IMR-90 (cell line): ENCODE measurements around the gene C3orf85. TPM values are rescaled to one million over a fixed set of nuclear protein-coding genes. Genes with fewer than 3 reads are reported as not detected.

Source experiments
- ATAC-seq: fragments of 200-7000 bp; cut with Tn5 transposase; 2 replicates; pipeline ENCODE4 v1.9.1; 2020; ENCODE audit warnings: low read depth, mild to moderate bottlenecking, moderate library complexity
- BruUV-seq: library from RNA; stranded (reverse); fragments of 400-500 nt; replicated peaks from 2 replicates; lab custom pipeline; 2021; lab: Mats Ljungman, UMichigan
- CTCF ChIA-PET: fragments of 300-600 bp; formaldehyde crosslinking; extraction: SDS; loops from one replicate; lab custom pipeline; 2021; ENCODE audit warnings: antibody characterized with exemption; lab: Yijun Ruan, JAX
- POLR2A ChIA-PET: fragments of 300-600 bp; sonication (Branson Sonifier 250); formaldehyde crosslinking; loops from one replicate; lab custom pipeline; 2022; ENCODE audit warnings: antibody characterized with exemption; ENCODE audit not compliant: unreplicated experiment; lab: Charles Lee
- DNase-seq: peaks from one replicate; pipeline ENCODE4 v3.0.0; 2013
- H2AFZ ChIP-seq: replicated peaks from 2 replicates; pipeline ENCODE3; 2013; ENCODE audit warnings: low read length, mild to moderate bottlenecking; ENCODE audit not compliant: poor library complexity
- H2AK5ac ChIP-seq: 2 replicates; pipeline ENCODE4 v1.6.1; 2013; ENCODE audit warnings: low read depth, low read length, inconsistent platforms
- H2AK9ac ChIP-seq: replicated peaks from 2 replicates; pipeline ENCODE3; 2013; ENCODE audit warnings: mild to moderate bottlenecking, low read depth, low read length, moderate library complexity; ENCODE audit not compliant: poor library complexity
- H2BK120ac ChIP-seq: 2 replicates; pipeline ENCODE4 v1.6.1; 2013; ENCODE audit warnings: low read depth, low read length, inconsistent platforms
- H2BK15ac ChIP-seq: 3 replicates; pipeline ENCODE4 v1.6.1; 2013; ENCODE audit warnings: low read depth, low read length, inconsistent platforms
- H2BK20ac ChIP-seq: 2 replicates; pipeline ENCODE4 v1.6.1; 2013; ENCODE audit warnings: low read depth, mild to moderate bottlenecking, inconsistent platforms, low read length, moderate library complexity
- H2BK5ac ChIP-seq: 2 replicates; pipeline ENCODE4 v1.6.1; 2013; ENCODE audit warnings: mild to moderate bottlenecking, low read depth, low read length, inconsistent platforms; ENCODE audit not compliant: poor library complexity, severe bottlenecking
- H3K14ac ChIP-seq: replicated peaks from 2 replicates; pipeline ENCODE4 v1.6.1; 2013; ENCODE audit warnings: low read depth, low read length, inconsistent platforms
- H3K18ac ChIP-seq: 2 replicates; pipeline ENCODE4 v1.6.1; 2013; ENCODE audit warnings: low read depth, low read length, control low read depth
- H3K23ac ChIP-seq: 2 replicates; pipeline ENCODE4 v1.6.1; 2013; ENCODE audit warnings: low read depth, low read length, inconsistent platforms
- H3K27ac ChIP-seq: 2 replicates; pipeline ENCODE4 v1.5.1; 2013; ENCODE audit warnings: mild to moderate bottlenecking, control low read depth, low read length; ENCODE audit not compliant: insufficient read depth
- H3K27me3 ChIP-seq: 2 replicates; pipeline ENCODE4 v1.6.1; 2013; ENCODE audit warnings: low read length; ENCODE audit not compliant: control insufficient read depth, insufficient read depth
- H3K36me3 ChIP-seq: 2 replicates; pipeline ENCODE4 v1.6.1; 2013; ENCODE audit warnings: low read length, mixed read lengths; ENCODE audit not compliant: control insufficient read depth, insufficient read depth
- H3K4ac ChIP-seq: 2 replicates; pipeline ENCODE4 v1.6.1; 2013; ENCODE audit warnings: low read depth, low read length, inconsistent platforms
- H3K4me1 ChIP-seq: 2 replicates; pipeline ENCODE4 v1.6.1; 2013; ENCODE audit warnings: low read length, mixed read lengths; ENCODE audit not compliant: control insufficient read depth, insufficient read depth
- H3K4me2 ChIP-seq: 2 replicates; pipeline ENCODE4 v1.6.1; 2013; ENCODE audit warnings: low read depth, mild to moderate bottlenecking, control low read depth, low read length, moderate library complexity
- H3K4me3 ChIP-seq: 2 replicates; pipeline ENCODE4 v1.5.1; 2013; ENCODE audit warnings: low read depth, mild to moderate bottlenecking, control low read depth, low read length, moderate library complexity; ENCODE audit not compliant: insufficient read depth
- H3K56ac ChIP-seq: 2 replicates; pipeline ENCODE4 v1.6.1; 2013; ENCODE audit warnings: low read length, inconsistent platforms; ENCODE audit not compliant: insufficient read depth; ENCODE audit errors: extremely low read depth
- H3K79me1 ChIP-seq, 2 experiments: 2 replicates each; pipeline ENCODE4 v1.6.1; 2013; ENCODE audit warnings: low read length in 2 of 2, inconsistent platforms in 1 of 2, low read depth in 1 of 2
- H3K9ac ChIP-seq: 2 replicates; pipeline ENCODE4 v1.6.1; 2013; ENCODE audit warnings: low read depth, low read length, control low read depth
- H3K9me1 ChIP-seq: 2 replicates; pipeline ENCODE4 v1.6.1; 2013; ENCODE audit warnings: low read length, inconsistent platforms; ENCODE audit not compliant: insufficient read depth
- H3K9me3 ChIP-seq: 2 replicates; pipeline ENCODE4 v1.6.1; 2013; ENCODE audit warnings: low read length; ENCODE audit not compliant: control insufficient read depth, insufficient read depth
- H4K20me1 ChIP-seq: 2 replicates; pipeline ENCODE4 v1.6.1; 2013; ENCODE audit warnings: low read length, inconsistent platforms; ENCODE audit not compliant: insufficient read depth
- H4K5ac ChIP-seq: 2 replicates; pipeline ENCODE4 v1.6.1; 2013; ENCODE audit warnings: mild to moderate bottlenecking, low read depth, low read length, control low read depth
- H4K8ac ChIP-seq, 2 experiments: 2 replicates each; pipeline ENCODE4 v1.6.1; 2013; ENCODE audit warnings: low read depth in 2 of 2, low read length in 2 of 2, control low read depth in 1 of 2, inconsistent platforms in 1 of 2
- H4K91ac ChIP-seq: 2 replicates; pipeline ENCODE4 v1.6.1; 2013; ENCODE audit warnings: low read depth, low read length, inconsistent platforms; ENCODE audit not compliant: insufficient read depth
- BHLHE40 ChIP-seq: fragments of 150-350 bp; IDR thresholded peaks from 2 replicates; pipeline ENCODE4 v1.6.1; 2016; ENCODE audit warnings: mild to moderate bottlenecking, low read depth, low read length
- CEBPB ChIP-seq: IDR thresholded peaks from 2 replicates; pipeline ENCODE4 v1.6.1; 2012; ENCODE audit warnings: low read depth, low read length, improper control_type of control experiment
- MAZ ChIP-seq: IDR thresholded peaks from 2 replicates; pipeline ENCODE4 v1.6.1; 2012; ENCODE audit warnings: low read depth, mild to moderate bottlenecking, low read length, improper control_type of control experiment, moderate library complexity, borderline replicate concordance
- NFE2L2 ChIP-seq: fragments of 150-350 bp; IDR thresholded peaks from 2 replicates; pipeline ENCODE4 v1.6.1; 2016; ENCODE audit warnings: low read depth, mild to moderate bottlenecking, low read length
- POLR2A ChIP-seq: IDR thresholded peaks from 2 replicates; pipeline ENCODE4 v1.6.1; 2012; ENCODE audit warnings: mild to moderate bottlenecking, low read depth, low read length
- SMC3 ChIP-seq: fragments of 150-350 bp; IDR thresholded peaks from 2 replicates; pipeline ENCODE4 v1.6.1; 2016; ENCODE audit warnings: low read depth, mild to moderate bottlenecking, antibody characterized with exemption, low read length, moderate library complexity
- WGBS, 2 experiments: methylation state at CpG; one replicate each; pipeline versions ENCODE4 v1.1.5 to v1.1.7; 2013; ENCODE audit warnings: missing lambda C conversion rate in 2 of 2; ENCODE audit not compliant: insufficient read length in 1 of 2; ENCODE audit errors: extremely low coverage in 2 of 2; 5-methylcytosine and 5-hydroxymethylcytosine counted together
- dilution Hi-C: fragments of 300-500 bp; cut with HindIII; formaldehyde crosslinking; loops from one replicate; pipeline ENCODE4 v1.14.3; 2018; ENCODE audit warnings: low sequenced_read_pairs; ENCODE audit not compliant: unreplicated experiment
- in situ Hi-C: fragments of 300-500 bp; cut with MboI; formaldehyde crosslinking; loops from 3 replicates; pipeline ENCODE4 v1.14.3; 2019; ENCODE audit warnings: low sequenced_read_pairs, inconsistent platforms, mixed read lengths
- intact Hi-C: fragments of 100-400 bp; cut with micrococcal nuclease; formaldehyde crosslinking; loops from 2 replicates; pipeline ENCODE4 v1.10.0; 2022
- polyA plus RNA-seq, 3 experiments: library from polyadenylated mRNA; depleted of rRNA; stranded (reverse); fragments of >200 nt; gene quantifications; 2 replicates each; pipeline ENCODE4 v1.2.3, GENCODE V29; 2012; ENCODE audit warnings: low replicate concordance in 1 of 3
- total RNA-seq: library from RNA; depleted of rRNA; stranded (reverse); fragments of >200 nt; gene quantifications from 2 replicates; pipeline ENCODE4 v1.2.3, GENCODE V29; 2012
- TF ChIP-seq, protein P1 (sequence below): conservative IDR thresholded peaks from 2 replicates; pipeline ENCODE4 v1.5.1; 2012; ENCODE audit warnings: mild to moderate bottlenecking, low read depth, low read length, improper control_type of control experiment
- TF ChIP-seq, protein P2 (sequence below): fragments of 150-350 bp; IDR thresholded peaks from 2 replicates; pipeline ENCODE4 v1.6.1; 2016; ENCODE audit warnings: low read depth, mild to moderate bottlenecking, low read length, moderate library complexity, borderline replicate concordance

C3orf85 gene
- total and polyA plus RNA-seq, 2 of the 4 experiments (the other 2 are of a cell fraction) = not detected

DNA sequence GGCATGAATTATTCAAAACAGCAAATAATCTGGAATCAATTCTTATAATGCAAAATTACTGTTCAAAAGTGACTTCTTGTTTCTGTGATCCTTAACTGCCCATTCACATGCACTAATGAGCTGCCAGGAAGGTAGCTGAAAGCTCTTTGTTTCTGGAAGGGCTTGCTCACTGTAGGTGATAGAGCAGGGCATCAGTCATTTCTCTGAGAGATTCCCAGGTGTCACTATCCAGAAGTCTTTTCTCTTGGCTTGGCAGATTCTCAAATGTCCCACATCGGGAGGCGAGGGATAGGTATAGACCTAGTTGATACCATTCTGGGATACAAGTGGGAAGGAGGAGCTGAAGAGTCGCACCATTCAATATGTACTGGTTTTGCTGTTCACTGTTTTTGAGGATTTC, 35.0 kb downstream of the C3orf85 start:
- no peak overlapping the region for H4K91ac ChIP-seq
- WGBS, 2 experiments = no CpG with 5 or more reads among the region's 3 CpGs
- H3K27me3 ChIP-seq = no peaks in the 10 kb centered on the region
- in situ Hi-C loops (no loop called here), intact Hi-C loops (no loop called here), dilution Hi-C loops (no loop called here)
- no peak overlapping the region for H3K56ac ChIP-seq
- H4K5ac ChIP-seq = no peak overlapping the region
- no peak overlapping the region for H3K27ac ChIP-seq
- no peak overlapping the region for H3K14ac ChIP-seq
- TF ChIP-seq NFE2L2 = no peak
- TF ChIP-seq BHLHE40 = no peak
- TF ChIP-seq SMC3 = no peak
- TF ChIP-seq, protein P1, sequence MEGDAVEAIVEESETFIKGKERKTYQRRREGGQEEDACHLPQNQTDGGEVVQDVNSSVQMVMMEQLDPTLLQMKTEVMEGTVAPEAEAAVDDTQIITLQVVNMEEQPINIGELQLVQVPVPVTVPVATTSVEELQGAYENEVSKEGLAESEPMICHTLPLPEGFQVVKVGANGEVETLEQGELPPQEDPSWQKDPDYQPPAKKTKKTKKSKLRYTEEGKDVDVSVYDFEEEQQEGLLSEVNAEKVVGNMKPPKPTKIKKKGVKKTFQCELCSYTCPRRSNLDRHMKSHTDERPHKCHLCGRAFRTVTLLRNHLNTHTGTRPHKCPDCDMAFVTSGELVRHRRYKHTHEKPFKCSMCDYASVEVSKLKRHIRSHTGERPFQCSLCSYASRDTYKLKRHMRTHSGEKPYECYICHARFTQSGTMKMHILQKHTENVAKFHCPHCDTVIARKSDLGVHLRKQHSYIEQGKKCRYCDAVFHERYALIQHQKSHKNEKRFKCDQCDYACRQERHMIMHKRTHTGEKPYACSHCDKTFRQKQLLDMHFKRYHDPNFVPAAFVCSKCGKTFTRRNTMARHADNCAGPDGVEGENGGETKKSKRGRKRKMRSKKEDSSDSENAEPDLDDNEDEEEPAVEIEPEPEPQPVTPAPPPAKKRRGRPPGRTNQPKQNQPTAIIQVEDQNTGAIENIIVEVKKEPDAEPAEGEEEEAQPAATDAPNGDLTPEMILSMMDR = no peak
- no peak for TF ChIP-seq CEBPB
- TF ChIP-seq POLR2A = no peak
- TF ChIP-seq, protein P2, sequence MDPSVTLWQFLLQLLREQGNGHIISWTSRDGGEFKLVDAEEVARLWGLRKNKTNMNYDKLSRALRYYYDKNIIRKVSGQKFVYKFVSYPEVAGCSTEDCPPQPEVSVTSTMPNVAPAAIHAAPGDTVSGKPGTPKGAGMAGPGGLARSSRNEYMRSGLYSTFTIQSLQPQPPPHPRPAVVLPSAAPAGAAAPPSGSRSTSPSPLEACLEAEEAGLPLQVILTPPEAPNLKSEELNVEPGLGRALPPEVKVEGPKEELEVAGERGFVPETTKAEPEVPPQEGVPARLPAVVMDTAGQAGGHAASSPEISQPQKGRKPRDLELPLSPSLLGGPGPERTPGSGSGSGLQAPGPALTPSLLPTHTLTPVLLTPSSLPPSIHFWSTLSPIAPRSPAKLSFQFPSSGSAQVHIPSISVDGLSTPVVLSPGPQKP = no peak
- TF ChIP-seq MAZ = no peak
- no peak overlapping the region for H3K9ac ChIP-seq
- H3K18ac ChIP-seq = no peak overlapping the region
- H2AK9ac ChIP-seq = no peak overlapping the region
- H2BK5ac ChIP-seq = no peak overlapping the region
- H2AK5ac ChIP-seq = no peak overlapping the region
- DNase-seq (no peak), ATAC-seq (no peak)
- H3K4me3 ChIP-seq = no peak overlapping the region
- H4K8ac ChIP-seq = no peak overlapping the region
- no peak overlapping the region for H3K23ac ChIP-seq
- no peak overlapping the region for H2BK20ac ChIP-seq
- no peak overlapping the region for H2BK15ac ChIP-seq
- no peaks in the 10 kb centered on the region for H3K9me1 ChIP-seq
- no peak overlapping the region for H2AFZ ChIP-seq
- no peak overlapping the region for H2BK120ac ChIP-seq
- no peaks in the 10 kb centered on the region for H4K20me1 ChIP-seq
- H3K36me3 ChIP-seq = no peaks in the 10 kb centered on the region
- CTCF ChIA-PET = interaction anchor here (0.6 kb wide), 1 partner anchor 942 kb away, joined by 4 read pairs; no protein-coding TSS in a partner anchor
- BruUV-seq = no TSS peak
- H3K4ac ChIP-seq = no peak overlapping the region
- POLR2A ChIA-PET = no interaction called here
- peaks cover 7% of the 10 kb centered on the region for H3K9me3 ChIP-seq
- H3K79me1 ChIP-seq = no peaks in the 10 kb centered on the region
- no peaks in the 10 kb centered on the region for H3K4me1 ChIP-seq
- H3K4me2 ChIP-seq = no peak overlapping the region
